Muscle of arm (tissue), 12 donors: ENCODE results near the gene FBXW4. TPM values are rescaled to one million over a fixed set of nuclear protein-coding genes. Genes with fewer than 3 reads are reported as not detected.

Source experiments
- DNase-seq: peaks from one replicate; pipeline ENCODE4 v3.0.0-alpha.2; 2013
- polyA plus RNA-seq, 12 donors: library from polyadenylated mRNA; unstranded; fragments of 120-200 nt; gene quantifications; one replicate each; pipeline ENCODE4 v1.2.1, GENCODE V29; 2013; ENCODE audit not compliant: insufficient read length in 12 of 12

Gene FBXW4
- polyA plus RNA-seq, 12 donors, result 25.0 to 55.3 (median 49.9) TPM; not detected in 1

GRCh38 chr10:101708073-101708472 lies 13.1 kb upstream of the FBXW4 start:
- no peak for DNase-seq

DNA sequence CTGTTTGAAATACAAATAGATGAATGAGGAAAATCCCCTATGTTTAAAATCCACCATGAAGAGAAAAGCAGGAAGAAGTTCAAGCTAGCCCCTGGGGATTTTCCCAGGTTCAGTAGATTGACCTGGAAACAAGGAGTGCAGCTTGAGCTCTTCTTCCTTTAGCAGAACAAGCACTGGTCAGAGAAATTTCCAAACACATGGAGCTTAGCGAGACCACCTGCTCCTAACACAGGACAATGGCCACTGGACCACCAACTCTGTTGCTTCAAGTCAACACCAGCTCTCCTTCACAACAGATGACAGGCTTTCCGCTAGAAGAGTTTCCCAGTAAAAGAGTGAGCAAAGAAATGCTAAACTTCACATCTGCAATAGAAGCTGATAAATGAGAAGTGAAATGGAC lies 9.4 kb upstream of the FBXW4 start:
- DNase-seq, result no peak

GRCh38 chr10:101696632-101697031 lies 1.7 kb upstream of the FBXW4 start:
- DNase-seq, result no peak

DNA sequence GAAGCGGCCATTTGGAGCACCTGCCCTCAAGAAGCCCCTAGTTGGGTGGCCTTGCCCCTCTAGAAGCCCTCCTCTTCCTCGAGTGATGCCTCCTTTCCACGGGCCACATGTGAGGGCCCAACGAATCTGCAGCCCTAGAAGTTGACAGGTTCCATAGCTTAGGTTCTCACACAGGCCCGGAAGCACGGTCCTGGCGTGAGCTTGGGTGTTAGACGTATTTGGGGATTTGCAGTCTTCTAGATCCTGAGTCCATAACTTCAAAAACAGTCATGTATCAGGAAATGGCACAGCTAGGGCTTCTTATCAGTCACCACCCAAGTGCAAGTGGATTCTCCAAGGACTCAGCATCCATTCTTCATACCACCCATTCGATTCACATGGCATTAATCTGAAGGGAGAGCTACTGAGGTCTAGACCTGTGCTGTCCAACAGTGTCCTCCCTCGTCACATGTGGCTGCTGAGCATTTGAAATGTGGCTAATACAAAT lies 477 bp upstream of the FBXW4 start:
- no peak for DNase-seq

DNA sequence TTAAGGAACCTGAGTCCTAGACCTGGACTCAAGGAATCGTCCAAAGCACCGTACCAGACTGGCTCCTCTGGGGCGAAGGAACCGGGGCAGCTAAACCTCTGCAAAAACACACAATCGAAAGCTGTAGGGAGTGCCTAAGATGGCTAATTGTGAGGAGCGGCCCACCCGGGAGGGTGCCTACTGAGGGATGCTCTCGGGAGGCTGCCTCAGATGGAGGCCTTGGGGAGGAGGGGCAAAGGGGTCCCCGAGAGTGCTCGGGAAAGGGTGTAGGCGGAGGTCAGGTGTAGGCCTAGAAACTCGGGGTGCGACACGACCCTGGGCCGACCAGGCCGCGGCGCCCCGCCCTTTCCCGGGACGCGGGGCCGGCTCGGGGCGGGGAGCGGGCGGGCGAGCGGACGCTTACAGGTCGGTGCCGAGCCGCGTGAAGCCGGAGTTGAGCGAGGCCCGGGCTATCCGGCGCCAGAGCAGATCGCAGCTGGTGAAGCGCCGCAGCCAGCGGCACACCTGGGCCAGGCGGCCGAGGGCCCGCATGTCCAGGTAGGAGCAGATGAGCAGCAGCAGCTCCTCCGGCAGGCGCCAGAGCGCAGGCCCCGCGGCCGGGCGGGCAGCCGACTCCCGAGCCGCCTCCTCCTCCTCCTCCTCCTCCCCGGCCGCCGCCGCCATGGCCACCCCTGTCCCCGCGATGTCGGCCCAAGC lies 844 bp downstream of the FBXW4 start:
- DNase-seq, result peak; percentile 59

DNA sequence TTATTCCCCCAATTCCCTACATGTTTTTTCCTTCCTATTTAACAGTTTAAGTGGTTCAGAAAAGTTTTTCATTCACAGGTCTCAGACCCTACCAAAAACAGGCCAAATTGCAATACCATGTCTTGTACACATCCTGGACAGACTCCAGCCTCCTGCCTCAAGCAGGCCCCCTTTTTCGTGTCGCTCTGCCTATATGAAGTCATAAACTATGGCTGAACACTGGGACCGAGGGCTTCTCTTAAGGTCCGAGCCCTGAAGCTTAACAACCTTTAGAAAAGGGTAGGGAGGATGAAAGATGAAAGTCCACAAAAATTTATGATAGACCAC lies 1.4 kb downstream of the FBXW4 start:
- no peak for DNase-seq

- no peak for DNase-seq
These were observed 3.9 kb downstream of the FBXW4 start for GRCh38 chr10:101691081-101691480.

DNA sequence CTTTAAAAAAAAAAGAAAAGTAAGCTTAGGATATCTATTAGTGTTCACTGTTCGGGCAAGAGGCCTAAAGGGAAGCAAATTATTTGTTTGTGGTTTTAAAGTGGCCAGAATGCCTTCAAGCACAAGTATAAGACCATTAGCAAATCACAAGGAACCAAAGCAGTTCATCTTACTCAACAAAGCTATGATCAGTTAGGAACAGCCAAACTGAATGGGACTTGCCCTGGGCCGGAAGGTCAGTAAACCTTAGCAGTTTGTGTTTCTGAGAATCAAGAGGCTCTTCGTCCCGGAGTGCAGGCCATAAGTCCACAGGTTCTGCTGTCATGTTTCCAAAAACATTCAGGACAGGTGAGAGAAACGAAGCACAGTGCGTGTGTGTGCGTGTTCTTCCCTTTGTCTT lies 4.5 kb downstream of the FBXW4 start:
- no peak for DNase-seq

DNA sequence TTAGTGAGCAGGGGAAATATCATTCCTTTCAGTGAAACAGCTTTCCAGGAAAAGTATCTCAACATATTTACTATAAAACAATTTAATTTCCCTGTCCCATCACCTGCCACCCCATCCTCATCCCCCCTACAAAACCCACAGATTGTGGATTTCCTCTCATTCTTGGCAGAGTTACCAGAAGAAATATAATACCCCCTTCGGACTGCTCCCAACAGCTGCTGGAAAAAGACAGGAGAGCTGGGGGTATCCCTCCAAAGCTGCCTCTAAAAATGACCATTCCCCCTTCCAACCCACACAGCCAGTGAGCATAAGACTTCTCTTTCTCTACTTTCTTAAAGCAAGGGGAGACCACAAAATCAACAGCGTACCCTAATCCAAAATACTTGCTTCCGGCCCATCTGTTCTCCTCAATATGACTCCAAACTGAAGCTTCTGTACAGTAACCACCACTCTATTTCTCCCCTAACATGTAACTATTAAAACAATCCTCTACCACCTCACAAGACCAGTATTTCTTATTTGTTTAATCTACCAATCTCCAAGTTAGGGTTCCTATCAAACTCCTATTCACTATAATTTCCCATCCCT lies 7.8 kb downstream of the FBXW4 start:
- peak; percentile 23 for DNase-seq

DNA sequence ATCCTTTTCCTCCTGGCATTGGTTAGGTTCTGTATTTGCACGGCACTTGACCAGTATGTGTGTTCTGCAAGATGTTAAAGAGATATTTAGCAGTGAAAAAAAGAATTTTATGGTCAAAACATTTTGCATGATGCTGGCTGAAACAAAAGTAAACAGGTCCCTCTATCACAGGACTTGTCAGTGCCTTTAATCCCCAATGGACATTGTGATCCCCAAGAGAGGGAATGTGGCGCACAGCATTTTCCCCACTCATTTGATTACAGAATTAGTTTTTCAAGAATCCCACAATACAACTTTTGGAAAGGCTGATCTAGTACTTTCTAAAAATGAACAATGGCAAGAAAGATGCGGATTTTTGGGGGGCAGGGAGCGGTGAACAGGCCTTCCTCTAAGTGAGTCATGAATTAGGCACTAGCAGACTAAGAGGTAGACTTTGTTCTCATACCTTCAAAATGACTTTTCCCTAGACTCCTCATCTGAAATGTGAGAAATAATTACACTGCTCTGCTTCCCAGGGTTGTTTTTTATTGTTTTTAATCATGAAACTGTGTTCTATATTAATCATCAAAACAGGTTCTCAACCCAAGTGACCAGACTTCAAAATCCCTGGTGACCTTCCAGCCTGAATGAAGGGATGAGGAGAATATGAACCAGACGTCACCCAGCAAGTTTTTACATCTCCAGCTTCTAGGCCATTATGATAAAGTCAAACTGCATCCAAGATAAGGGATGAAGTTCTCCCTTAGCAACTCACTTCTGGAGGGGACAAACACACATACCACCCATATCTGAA lies 8.6 kb downstream of the FBXW4 start:
- DNase-seq, result no peak

DNA sequence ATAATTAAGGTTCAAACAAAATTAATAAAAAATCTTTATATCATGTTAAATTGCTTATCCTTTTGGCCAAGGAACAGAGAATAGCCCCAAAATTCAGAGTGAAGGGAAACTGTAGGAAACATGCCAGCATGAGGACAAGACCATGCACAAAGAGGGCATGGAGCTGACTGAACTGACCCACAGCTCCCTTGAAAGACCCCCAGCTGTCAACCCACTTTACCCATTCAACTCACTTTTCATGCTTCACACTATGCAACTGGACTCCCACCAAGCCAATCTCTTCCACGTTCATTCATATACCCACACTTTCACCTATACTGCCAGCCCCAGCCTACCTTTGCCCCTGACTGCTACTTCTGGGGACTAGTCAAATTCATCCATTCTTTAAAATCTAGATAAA lies 10.2 kb downstream of the FBXW4 start:
- DNase-seq, result no peak

- DNase-seq, result no peak
These were observed 11.7 kb downstream of the FBXW4 start for GRCh38 chr10:101683276-101683675.

- no peak for DNase-seq
These were observed 12.7 kb downstream of the FBXW4 start for GRCh38 chr10:101682172-101682825.

- DNase-seq, result no peak
These were observed 18.4 kb downstream of the FBXW4 start for GRCh38 chr10:101676565-101676964.

DNA sequence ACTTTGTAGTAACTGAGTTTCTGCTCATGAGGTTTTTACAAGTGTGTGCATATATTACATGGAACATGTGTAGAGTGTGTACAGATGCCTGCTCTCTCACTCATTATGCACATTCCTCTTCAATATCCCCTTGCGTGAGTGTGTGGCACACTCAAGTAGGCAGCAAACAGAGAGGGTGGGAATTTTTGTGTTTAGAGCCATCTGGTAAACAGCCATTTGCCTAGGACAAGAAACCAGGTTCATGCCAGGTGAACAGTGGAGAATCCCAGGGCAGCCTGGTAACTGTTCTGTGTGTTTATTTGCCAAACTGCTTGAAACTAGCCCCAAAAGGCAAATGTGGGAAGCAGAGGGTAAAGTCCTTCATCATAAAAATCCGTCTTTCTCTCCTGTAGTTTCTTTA lies 19.9 kb downstream of the FBXW4 start:
- no peak for DNase-seq

- no peak for DNase-seq
These were observed 22.4 kb downstream of the FBXW4 start for GRCh38 chr10:101672536-101672935.

- DNase-seq, result no peak
These were observed 23.5 kb downstream of the FBXW4 start for GRCh38 chr10:101671453-101671852.

GRCh38 chr10:101670635-101671034 lies 24.3 kb downstream of the FBXW4 start:
- DNase-seq, result no peak

GRCh38 chr10:101669181-101669580 lies 25.8 kb downstream of the FBXW4 start:
- no peak for DNase-seq

- DNase-seq, result no peak
These were observed 26.4 kb downstream of the FBXW4 start for GRCh38 chr10:101668566-101668965.

GRCh38 chr10:101666083-101666482 lies 28.9 kb downstream of the FBXW4 start:
- DNase-seq, result no peak

GRCh38 chr10:101663097-101663496 lies 31.9 kb downstream of the FBXW4 start:
- no peak for DNase-seq

GRCh38 chr10:101660256-101660655 lies 34.7 kb downstream of the FBXW4 start:
- no peak for DNase-seq
